Activated T-cell treated with anti-CD3 and anti-CD28 coated beads for 24 hours (primary cell): Measurements from ENCODE around the gene VTA1.
"Not testable (repeated sequence)": the region's sequence is repeated elsewhere in the genome, so short reads cannot be mapped to it uniquely, and the experiment has no call there.

Source experiments
- DNase-seq: peaks from one replicate; pipeline ENCODE4 v3.0.0-alpha.2; 2020; ENCODE audit warnings: low read depth

VTA1 gene

GRCh38 chr6:142171351-142171750 is 24.3 kb downstream of the VTA1 start:
- DNase-seq: no peak

GRCh38 chr6:142172758-142173157 is 25.7 kb downstream of the VTA1 start:
- no peak for DNase-seq

DNA sequence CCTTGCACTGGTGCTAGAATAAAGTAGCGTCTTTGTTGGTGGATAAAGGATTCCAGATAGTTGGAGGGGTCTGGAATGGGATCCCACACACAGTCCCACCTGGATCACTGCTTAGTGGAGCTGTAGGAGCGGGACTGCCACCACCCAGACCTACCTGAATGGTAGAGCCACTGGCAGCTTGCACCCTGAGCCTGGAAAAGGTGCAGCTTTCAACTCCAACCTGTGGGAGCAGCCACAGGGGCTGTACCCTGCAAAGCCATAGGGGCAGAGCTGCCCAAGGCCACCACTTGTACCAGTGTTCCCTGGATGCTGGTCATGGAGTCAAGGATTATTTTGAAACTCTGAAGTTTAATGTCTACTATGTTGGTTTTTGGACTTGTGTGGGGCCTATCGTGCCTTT is 26.9 kb downstream of the VTA1 start:
- no peak for DNase-seq

DNA sequence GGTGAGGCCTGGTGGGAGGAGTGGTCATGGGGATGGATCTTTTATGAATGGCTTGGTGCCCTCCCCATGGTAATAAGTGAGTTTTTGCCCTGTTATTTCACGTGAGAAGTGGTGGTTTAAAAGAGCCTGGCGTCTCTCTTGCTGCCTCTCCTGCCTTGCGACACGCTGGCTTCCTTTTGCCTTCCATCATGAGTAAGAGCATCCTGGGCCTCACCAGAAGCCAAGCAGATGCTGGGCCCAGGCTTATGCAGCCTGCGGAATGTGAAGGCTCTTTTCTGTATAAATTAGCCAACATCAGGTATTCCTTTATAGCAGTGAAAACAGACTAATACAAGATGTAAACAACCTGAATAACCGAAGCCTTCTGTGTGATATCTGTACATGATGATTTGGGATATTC is 27.6 kb downstream of the VTA1 start:
- no peak for DNase-seq

- no peak for DNase-seq
Measured at GRCh38 chr6:142178129-142178528, 31.1 kb downstream of the VTA1 start.

DNA sequence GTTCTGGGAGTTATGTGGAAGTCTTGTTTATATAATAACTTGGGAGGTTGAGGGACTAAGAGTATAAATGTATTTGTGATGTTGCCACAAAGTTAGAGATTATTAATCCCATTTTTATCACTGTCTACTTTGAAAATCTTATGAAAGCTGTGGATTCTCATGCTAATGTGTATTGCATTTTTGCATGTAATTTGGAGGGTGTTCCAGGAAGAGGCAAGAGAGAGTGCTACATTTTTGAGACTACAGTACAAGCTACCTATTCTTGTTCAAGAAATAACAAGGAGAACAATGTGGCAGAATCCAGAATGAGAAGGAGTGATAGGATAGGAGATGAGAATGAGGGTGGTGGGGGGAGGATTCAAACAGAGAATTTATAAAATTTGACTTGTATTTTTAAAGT is 34.9 kb downstream of the VTA1 start:
- DNase-seq: no peak

- no peak for DNase-seq
Measured at GRCh38 chr6:142183351-142183750, 36.3 kb downstream of the VTA1 start.

GRCh38 chr6:142184307-142184706 is 37.2 kb downstream of the VTA1 start:
- no peak for DNase-seq

DNA sequence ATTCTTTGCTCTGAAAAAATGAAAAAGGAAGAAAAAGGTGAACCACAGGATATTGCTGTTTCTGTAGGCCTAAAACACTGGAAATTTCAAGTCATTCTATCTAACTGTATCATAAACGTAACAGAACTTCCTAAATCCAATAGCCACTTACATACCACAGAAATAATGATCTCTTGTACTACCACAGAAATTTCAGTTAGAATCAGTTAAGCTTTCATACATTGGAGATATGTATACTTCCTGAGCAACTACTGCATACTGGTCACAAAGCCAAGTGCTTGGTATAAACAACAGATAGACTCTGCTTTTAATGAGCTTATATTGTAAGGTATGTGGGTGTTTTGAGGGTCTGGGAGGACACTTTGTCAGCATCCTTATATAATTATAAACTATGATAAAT is 38.6 kb downstream of the VTA1 start:
- no peak for DNase-seq

DNA sequence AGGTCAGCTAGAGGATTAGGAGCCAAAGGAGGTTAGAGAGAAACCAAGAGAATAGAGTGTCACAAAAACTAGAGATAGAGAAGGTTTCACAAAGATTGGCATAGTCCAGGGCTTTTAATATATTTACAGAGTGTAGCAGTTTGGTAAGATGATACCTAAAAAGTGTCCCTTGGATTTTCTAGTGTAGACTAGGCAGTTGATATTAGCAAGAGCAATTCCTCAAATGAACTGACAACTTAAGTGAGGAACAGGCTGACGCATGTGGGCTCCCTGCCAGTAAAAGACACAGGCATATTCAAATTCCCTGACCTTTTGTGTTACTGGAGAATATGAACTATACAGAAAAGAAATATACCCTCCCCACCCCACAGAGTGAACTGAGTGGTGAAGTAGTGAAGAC is 40.1 kb downstream of the VTA1 start:
- DNase-seq: no peak

DNA sequence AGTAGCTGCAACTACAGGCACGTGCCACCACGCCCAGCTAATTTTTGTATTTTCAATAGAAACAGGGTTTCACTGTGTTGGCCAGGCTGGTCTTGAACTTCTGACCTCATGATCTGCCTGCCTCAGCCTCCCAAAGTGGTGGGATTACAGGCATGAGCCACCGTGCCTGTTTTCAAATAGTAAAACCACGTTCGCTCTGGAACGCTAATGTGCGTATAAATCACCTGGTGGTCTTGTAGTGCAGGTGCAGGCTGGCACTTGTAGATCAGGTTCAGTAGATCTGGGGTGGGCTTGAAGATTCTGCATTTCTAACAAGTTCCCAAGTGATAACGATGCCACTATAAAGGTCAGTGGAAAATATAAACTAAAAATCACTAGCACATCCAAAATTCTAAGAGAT is 41.3 kb downstream of the VTA1 start:
- DNase-seq: not testable (repeated sequence)

GRCh38 chr6:142189057-142189456 is 42.0 kb downstream of the VTA1 start:
- DNase-seq: no peak

DNA sequence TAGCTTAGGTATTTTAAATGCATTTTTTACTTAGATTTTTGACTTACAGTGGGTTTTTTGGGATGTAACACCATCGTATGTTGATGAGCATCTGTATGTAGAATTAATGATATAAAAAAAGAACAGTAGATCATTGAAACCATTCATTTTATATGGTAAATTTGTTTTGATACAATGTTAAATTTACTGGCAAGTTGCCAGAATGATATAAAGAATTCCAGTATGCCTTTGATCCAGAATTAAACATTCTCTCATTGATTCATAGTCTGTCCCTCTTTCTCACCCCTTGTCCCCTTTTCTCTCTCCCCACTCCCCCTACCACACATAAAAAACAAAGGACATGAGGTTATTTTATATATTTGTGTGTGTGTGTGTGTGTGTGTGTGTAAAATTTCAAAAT is 45.3 kb downstream of the VTA1 start:
- DNase-seq: no peak

- no peak for DNase-seq
Measured at GRCh38 chr6:142193621-142194020, 46.6 kb downstream of the VTA1 start.

DNA sequence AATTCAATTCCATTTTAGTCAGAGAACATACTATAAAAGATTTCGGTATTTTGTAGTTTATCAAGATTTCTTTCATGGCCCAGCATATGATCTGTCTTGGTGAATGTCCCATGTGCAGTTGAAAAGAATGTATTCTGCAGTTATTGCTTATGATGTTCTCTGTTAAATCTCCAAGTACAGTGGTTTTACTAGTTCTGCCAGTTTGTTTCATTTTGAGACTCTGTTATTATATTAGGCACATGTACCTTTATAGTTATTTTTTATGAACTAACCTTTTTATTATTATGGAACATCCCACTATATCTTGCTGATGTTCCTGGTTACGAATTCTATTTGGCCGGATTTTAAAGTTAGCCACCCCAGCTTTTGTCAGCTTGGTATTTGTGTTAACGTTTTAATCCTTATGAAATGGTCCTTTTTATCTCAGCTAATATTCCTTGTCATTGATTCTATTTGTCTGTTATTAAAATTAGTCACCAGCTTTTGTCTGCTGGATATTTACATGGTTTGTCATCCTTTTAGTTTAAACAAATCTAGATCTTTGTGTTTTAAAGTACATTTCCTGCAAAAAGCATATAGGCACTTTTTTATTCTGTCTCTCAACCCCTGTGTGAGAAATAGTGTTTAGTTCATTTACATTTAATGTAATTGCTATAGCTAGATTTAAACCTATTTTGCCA is 48.9 kb downstream of the VTA1 start:
- DNase-seq: no peak

DNA sequence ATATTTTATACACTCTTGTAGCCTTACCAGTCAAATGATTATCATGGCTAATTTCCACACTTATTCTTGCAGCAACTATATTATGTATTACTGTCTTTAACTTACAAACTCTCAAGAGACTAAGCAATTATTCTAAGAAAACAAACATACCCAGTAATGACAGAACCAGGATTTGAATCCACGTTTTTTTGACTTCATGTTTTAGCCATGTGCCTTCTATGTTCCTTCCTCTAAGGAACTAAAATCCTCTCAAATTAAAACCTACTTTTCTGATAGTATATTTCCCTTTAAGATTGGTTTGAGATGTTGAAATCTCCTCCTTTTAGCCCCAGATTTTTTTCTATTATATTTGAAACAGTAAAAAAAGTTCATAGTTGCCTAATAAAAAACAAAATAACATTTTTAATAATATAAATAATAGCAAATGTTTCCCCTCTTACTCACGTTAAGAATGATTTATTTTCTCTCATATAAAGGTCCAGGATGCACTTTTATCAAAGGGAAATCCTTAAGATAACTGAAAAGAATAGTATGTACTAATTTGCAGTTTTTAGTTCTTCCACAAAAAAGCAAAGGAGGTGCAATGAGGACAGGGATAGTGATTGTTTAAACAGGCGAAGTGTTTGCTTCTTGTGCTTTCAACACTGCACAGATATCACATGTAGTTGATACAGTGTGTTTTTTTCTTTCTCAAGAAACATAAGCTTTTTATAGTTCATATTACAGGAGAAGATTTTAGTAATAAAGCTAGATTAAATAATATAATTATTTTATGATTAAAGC is 54.0 kb downstream of the VTA1 start:
- no peak for DNase-seq

DNA sequence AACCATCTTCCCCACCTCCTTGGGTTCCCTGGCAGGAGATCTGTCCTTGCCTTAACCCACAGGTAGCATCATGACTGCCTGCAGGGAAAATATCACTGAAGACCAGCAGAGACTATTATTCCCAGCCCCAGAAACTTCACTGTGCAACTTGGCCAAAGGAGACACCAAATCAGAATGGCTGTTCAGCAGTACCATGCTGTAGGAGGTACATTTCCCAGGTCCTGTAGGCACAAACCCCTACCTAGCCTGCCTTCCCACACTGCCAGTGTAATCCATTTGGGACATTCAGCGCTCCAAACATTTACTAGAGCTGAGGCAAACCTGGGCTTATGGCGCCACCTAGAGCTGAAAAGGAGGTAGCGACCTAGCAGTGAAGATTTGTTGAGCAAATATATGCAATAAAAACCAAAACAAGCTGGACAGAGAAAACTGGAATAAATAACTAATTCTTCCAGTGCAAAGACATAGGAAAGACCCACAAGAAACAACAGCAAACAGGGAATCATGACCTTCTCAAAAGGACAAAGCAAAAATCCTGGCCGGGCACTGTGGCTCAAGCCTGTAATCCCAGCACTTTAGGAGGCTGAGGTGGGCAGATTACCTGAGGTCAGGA is 60.3 kb downstream of the VTA1 start:
- peak; percentile 17 for DNase-seq

GRCh38 chr6:142210606-142211005 is 63.5 kb downstream of the VTA1 start:
- DNase-seq: no peak

DNA sequence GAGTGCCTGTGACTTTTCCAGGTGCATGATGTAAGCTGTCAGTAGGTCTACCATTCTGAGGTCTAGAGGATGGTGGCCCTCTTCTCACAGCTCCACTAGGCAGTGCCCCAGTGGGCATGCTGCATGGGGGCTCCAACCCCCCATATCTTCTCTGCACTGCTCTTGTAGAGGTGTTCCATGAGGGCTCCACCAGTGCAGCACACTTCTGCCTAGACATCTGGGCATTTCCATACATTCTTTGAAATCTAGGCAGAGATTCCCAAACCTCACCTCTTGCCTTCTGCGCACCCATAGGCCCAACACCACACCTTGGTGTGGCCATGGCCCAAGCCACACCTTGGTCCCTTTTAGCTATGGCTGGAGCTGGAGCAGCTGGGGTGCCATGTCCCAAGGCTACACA is 66.3 kb downstream of the VTA1 start:
- DNase-seq: no peak

GRCh38 chr6:142218446-142218845 is 71.4 kb downstream of the VTA1 start:
- no peak for DNase-seq

DNA sequence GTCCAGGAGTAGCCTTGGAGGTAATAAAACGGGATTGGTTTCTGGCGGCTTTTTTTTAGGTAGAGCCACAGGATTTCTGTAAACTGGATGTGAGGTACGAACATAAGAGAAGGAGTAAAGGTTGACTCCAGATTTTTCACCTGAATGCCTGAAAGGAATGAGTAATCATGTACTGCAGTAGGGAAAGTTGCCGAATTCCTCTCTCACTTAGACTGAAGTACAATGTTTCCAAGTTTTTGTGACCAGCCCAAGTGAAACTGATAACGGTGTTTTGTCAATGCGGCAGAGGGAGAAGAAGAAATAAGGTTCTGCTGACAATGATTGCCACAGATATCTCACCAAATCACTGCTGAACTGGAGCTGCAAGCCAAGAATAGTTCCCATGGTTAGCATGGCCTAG is 75.0 kb downstream of the VTA1 start:
- DNase-seq: no peak

DNA sequence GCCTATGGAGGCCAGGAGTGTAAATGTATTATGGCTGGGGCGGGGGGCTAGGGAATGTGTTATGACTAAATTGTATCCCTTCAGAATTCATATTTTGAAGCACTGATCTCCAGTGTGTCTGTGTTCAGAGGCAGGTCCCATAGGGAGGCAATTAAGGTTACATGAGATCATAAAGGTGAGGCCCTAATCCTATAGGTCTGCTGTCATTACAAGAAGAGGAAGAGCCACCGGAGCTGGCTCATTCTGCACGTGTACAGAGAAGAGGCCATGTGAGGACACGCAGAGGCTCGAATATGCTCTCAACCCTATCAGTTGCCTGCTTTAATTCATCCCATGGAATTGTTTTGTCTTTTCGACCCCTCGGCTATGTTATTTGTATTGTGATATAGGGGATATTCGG is 76.9 kb downstream of the VTA1 start:
- no peak for DNase-seq

DNA sequence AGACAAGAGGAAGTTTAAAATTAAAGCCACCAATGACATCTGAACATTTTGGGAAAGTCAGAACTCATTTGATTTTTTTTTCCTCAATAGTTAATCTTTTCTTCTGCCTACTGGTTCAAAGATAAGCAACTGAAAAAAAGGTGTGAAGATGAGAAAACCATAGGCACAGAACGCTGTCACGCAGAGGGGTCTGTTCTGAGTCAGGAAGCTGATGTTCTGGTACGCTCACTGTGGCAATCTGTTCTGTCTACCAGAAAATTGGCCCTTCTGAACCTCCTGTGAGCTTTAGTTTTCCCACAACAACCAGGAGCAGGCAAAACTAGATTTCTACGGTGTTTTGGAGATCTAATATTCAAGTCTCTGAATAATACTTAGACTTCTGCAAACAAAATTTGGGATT is 78.1 kb downstream of the VTA1 start:
- no peak for DNase-seq
